Activated effector memory CD4-positive, alpha-beta T cell treated with Interleukin-2 at 50 U/mL for 16 hours (primary cell): ENCODE data around the gene VAV3.

Experiments
- DNase-seq: peaks from one replicate; pipeline ENCODE4 v3.0.0-alpha.2; 2020

The VAV3 gene

GRCh38 chr1:107523736-107524135 is 441.2 kb downstream of the VAV3 start:
- DNase-seq = no peak

GRCh38 chr1:107523061-107523460 is 441.9 kb downstream of the VAV3 start:
- DNase-seq = no peak
